NCI-H2227 (cell line): ENCODE results near the gene PLA2G2C.

ENCODE experiments used
- DNase-seq: peaks from one replicate; lab custom pipeline; 2025; ENCODE audit not compliant: unreplicated experiment; lab: John Stamatoyannopoulos, UW

PLA2G2C gene

GRCh38 chr1:20184997-20185833 is 1.1 kb downstream of the PLA2G2C start:
- no peak for DNase-seq

DNA sequence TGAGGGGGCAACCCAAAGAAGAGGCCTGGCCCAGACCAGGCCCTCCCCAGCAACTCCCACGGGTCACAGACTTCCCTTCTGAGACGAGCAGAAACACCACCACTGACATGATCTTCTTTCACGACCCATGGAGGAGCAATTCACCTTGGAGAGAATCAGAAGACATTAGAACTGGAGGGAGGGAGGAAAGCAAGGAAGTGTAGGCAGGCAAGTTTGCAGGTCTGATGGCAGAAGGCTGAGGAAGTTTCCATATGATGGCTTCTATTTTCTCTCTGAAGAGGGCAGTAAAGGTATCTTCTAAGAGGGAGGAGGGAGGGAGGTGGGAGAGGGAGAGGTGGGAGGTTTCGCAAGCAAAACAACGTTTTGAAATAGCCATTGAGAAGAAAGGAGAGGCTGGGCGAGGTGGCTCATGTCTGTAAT is 1.8 kb downstream of the PLA2G2C start:
- no peak for DNase-seq

GRCh38 chr1:20183616-20184271 is 2.6 kb downstream of the PLA2G2C start:
- DNase-seq: peak; percentile 17

DNA sequence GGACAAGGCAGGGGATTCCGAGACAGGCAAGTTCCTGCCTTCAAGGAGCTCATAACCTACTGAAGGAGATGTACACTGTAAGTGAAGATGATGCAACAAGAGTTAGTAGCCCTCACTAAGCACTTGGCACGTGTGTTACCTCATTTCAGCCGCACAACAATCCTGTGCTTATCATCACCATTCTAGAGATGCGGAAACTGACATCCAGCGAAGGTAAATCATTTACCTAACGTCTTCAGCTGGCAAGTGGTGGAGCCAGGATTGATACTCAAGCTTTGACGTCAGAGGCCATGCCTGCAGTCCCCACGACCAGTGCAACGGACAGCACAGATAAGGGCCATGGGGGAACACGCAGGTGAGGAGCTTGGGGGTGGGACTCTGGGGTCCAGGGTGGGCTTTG is 3.3 kb downstream of the PLA2G2C start:
- DNase-seq: no peak

GRCh38 chr1:20182415-20182814 is 3.9 kb downstream of the PLA2G2C start:
- no peak for DNase-seq

DNA sequence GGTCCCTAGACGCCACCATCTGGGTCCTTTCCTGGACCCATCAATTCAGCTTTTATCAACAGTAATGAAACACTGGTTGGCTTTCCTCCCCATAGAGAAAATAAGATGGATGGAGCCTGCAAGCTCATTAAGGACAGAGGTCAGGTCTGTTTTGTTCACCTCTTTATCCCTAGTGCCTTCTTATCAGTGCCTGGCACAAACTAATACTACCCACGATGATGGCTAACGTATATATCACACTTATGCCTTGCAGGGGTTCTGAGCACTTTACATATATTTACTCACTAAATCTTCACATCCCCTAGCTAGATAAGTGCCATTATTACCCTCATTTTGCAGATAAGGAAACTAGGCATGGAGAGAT is 5.5 kb downstream of the PLA2G2C start:
- DNase-seq: no peak

GRCh38 chr1:20180129-20180843 is 6.0 kb downstream of the PLA2G2C start:
- no peak for DNase-seq

DNA sequence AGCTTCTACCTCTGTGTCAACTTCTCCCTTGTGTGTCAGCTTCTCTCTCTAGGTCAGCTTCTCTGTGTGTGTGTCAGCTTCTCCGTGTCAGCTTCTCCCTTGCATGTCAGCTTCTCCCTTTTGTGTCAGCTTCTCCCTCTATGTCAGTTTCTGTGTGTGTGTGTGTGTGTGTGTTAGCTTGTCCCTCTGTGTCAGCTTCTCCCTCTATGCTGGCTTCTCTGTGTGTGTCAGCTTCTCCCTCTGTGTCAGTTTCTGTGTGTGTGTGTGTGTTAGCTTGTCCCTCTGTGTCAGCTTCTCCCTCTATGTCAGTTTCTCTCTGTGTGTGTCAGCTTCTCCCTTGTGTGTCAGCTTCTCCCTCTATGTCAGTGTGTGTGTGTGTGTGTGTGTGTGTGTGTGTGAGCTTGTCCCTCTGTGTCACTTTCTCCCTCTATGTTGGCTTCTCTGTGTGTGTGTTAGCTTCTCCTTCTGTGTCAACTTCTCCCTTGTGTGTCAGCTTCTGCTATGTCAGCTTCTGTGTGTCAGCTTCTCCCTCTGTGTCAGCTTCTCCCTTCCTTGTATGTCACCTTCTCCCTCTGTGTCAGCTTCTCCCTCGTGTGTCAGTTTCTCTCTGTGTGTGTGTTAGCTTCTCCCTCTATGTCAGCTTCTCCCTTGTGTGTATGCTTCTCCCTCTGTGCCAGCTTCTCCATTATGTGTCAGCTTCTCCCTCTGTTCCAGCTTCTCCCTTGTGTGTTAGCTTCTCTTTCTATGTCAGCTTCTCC is 6.8 kb downstream of the PLA2G2C start:
- no peak for DNase-seq

GRCh38 chr1:20178634-20179370 is 7.5 kb downstream of the PLA2G2C start:
- no peak for DNase-seq

GRCh38 chr1:20174937-20175666 is 11.2 kb downstream of the PLA2G2C start:
- DNase-seq: no peak

GRCh38 chr1:20172033-20172590 is 14.2 kb downstream of the PLA2G2C start:
- DNase-seq: no peak

DNA sequence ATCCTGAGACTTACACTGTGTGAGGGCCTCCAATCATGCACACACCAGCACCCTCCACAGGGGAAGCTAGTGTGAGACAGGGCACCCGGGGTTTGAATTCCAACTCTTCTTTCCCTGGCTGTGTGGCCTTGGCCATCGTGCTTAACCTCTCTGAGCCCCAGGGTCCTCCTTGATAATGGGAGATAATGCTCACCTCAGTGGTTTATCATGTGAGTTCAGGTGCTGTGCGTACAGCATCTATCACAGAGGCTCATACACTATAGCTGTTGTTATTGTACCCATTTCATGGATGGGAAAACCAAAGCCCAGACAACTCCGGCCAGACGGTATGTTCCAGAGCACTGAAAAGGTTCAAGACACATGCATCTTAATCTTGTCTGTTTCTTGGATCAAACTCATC is 16.4 kb downstream of the PLA2G2C start:
- DNase-seq: no peak

DNA sequence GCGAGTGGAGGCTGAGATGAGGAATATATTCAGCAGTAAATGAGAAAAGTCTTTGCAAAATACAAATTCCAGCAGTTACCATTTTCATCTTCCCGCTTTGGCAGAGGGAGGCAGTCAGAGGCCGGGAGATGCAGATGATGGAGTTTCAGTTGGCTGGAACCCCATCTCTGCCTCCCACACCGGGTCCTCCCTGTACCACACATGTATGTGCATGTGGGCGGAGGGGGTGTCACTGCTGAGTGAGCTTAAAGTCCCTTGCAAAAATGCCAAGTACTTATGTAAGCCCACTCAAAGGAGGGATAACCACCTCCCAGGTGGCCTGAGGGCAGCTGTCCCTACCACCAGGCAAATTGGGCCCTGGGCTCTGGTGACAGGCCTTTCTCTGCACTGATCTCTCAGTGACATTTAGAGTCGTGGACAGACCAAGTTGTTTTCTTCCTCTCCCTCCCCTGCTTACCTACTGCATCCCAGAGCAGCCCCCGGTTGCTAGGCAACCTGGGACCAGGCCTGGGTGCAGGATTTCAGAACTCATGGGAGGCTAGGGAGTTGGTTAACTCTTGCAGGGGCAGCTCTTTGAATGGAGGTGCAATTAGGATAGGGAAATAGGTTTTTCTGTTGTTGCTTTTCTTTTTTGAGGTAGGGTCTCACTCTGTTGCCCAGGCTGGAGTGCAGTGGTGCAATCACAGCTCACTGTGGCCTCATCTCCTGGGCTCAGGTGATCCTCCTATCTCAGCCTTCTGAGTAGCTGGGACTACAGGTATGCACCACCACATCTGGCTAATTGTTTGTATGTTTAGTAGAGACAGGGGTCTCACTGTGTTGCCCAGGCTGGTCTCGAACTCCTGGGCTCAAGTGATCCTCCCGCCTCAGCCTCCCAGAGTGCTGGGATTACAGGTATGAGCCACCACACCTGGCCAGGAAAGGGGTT is 17.5 kb downstream of the PLA2G2C start:
- peak; percentile 26 for DNase-seq

DNA sequence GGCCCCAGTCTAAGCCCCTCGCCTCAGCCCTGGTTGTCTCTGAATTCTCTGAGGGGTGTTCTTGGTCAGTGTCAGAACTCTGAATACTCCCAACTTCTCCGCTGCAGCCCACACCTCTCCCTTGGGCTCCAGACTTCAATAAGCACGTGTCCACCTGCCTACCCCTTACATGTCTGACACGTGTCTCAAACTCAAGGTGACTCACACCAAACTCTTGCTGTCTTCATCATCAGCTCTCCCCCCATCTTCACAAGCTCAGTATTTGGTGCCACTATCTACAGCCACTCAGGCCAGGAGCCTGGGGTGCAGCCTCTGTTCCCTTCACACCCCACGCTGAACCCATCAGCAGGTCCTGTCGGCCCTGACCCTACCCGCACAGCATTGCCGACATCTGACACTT is 19.2 kb downstream of the PLA2G2C start:
- DNase-seq: no peak

- DNase-seq: no peak
These were observed 20.3 kb downstream of the PLA2G2C start for GRCh38 chr1:20166051-20166450.

GRCh38 chr1:20165522-20165951 is 20.8 kb downstream of the PLA2G2C start:
- DNase-seq: no peak

DNA sequence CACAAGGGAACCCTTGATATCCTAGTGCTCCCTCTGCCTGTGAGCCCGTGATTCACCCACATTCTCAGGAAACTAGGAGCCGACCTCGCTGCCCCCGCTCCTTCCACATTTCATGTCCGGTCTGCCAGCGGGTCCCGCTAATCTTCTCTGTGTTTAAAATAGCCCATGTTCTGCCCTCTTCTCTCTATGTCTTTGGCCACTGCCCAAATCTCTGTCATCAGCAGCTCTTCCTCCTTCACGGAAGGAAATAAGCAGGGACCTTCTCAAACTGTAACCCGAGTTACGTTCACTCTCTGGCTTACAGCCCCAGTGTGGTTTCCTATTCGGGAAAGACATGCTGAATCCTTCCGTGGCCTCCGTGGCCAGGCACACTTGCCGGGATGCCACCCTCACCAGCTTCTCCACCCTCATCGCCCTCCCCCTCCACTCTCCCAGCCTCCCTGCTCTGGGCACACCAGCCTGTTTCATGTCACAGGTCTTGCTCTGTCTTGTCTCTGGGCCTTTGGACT is 21.6 kb downstream of the PLA2G2C start:
- no peak for DNase-seq

DNA sequence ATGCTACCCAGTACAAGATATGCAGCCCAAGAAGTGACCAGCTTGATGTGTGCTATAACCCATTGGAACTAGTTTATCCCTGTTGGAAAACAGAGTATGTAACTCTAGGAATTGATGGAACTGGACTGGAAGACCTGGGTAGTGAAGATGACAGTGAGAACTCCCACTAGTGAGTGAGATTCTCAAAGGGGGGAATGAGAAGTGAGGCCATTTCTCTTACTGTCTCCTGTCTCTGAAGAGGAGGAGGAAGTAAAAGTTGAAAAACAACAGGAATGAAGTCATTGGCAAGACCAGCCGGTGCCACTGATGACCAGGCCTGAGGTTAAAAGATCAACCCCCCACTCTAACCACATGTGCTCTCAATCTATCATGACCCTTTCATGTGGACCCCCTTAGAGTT is 26.3 kb downstream of the PLA2G2C start:
- DNase-seq: no peak
